PC-3 (cell line): ENCODE measurements around the gene BCAS3.

Experiments used
- CTCF ChIP-seq: fragments of 300-600 bp; sonication (generic); conservative IDR thresholded peaks from 2 replicates; pipeline ENCODE4 v1.5.1; 2017; ENCODE audit warnings: antibody characterized with exemption, low read depth, mild to moderate bottlenecking, low read length
- EZH2 ChIP-seq: fragments of 300-600 bp; sonication (generic); IDR thresholded peaks from one replicate; pipeline ENCODE4 v1.6.1; 2017; ENCODE audit warnings: antibody characterized with exemption, mild to moderate bottlenecking, low read length; ENCODE audit not compliant: unreplicated experiment
- EZH2phosphoT487 ChIP-seq: fragments of 300-600 bp; sonication (generic); IDR thresholded peaks from 2 replicates; pipeline ENCODE4 v1.6.1; 2018; ENCODE audit warnings: mild to moderate bottlenecking, antibody characterized with exemption, low read length, borderline replicate concordance

- TF ChIP-seq CTCF (no peak), EZH2phosphoT487 (no peak), EZH2 (no peak)
These were observed 509.4 kb downstream of the BCAS3 start for GRCh38 chr17:61187038-61187437.
